HG03139 (cell line): ENCODE measurements around the gene DHFR.

Source experiments
- ATAC-seq: cut with Tn5 transposase; IDR thresholded peaks from one replicate; pipeline ENCODE4 v1.9.1; 2021; ENCODE audit not compliant: unreplicated experiment

Gene DHFR

DNA sequence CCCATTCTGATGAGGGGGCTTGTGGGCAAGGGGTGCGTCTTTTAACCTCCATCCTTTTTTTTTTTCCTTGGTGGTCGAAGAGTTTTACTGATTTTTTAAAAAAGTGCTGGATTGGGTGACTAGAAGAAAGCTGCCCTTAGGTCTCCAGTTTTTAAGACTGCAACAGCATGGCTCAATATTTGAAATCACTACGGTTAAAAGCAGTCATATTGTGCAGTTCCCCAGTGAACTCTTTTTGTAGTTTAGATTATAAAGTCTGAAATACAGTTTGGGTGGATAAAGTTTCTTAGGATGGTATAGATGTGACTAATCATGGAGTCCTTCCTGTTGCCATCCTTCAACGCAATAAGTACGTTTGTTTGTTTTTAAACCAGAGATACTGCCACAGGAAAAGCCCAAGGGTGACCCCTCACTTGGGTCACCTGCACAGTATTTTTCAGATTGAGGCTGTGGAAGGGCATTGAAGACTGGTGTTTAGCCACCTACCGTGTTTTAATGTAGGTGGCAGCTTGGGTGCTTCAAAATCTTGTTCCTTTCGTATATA, 520 bp upstream of the DHFR start:
- ATAC-seq: no peak

DNA sequence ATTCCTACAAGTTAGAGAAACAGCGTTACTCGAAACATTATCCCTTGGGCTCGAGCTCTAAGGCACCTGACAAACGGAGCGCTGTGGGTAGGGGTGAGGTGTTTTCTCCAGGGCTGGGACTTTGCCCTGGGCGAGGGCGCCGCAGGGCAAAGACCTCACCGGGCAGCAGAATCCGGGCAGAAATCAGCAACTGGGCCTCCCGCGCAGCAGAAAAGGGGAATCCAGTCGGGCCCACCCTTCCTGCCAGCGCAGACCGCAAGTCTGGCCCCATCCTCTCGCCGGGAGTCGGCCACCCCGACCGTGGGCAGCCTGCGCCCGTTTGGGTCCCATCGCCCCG, 761 bp downstream of the DHFR start:
- ATAC-seq: no peak

DNA sequence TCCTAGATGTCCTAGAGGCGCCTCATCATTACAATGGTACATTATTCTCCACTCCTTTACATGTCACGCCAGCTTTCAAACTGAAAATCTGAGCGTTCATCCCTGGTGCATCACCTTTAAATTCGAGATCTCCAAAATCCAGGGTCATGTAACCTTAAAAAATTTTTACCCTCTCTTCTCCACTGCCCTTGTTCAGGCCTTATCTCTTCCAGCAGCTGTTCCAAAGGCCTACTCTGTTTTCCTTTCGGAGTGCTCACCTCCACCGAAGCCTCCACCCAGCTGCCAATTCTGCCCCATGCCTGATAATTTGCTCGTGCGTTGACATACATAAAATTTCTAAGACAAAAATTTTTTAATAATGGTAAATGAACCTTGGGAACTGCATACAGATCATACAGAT, 1.3 kb downstream of the DHFR start:
- no peak for ATAC-seq

DNA sequence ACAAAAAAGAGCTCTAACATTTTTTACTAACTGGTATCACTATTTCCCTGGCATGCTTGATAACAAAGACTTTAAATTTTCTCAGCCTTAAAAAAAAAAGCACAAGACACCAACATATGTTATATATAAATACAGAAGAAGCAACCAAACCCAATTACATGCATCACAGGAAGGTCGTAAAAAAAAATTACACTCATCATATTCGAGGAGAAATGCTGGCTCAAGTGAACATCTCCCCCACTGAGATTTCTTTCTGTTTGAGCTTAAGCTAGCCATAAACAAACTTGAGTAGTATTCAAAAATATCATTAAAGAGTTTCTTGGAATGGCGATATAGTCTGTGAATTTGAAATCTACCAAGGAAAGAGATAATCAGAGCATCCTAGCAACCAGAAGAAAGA, 7.9 kb downstream of the DHFR start:
- ATAC-seq: no peak

DNA sequence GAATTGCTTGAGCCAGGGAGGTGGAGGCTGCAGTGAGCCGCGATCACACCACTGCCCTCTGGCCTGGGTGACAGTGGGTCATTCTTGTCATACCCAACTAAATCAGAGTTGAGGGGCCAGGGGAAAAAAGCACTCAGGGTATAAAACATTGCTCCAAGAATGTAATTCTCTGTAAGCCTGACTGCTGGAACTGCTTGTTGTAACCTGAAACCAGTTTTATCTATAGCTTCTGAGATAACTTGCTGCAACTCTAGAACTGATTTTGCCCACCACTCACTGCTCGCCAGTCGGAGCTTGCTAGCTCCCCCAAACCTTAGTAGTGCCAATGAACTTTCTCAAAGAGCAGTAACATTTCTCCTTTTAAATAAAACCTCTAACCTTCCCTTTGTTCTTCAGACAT, 9.9 kb downstream of the DHFR start:
- ATAC-seq: no peak

DNA sequence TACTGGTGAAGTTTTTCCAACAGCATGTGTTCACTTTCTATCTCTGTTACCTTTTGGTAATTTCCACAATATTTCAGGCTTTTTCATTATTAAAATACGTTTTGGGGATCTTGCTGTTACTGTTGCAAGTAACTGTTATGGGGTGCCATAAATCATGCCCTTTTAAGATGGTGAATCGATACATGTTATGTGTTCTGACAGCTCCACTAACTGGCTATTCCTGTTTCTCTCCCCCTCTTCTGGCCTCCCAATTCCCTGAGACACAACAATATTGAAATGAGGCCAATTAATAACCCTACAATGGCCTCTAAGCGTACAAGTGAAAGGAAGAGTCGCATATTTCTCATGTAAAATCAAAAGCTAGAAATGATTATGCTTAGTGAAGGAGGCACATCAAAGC, 13.4 kb downstream of the DHFR start:
- no peak for ATAC-seq

DNA sequence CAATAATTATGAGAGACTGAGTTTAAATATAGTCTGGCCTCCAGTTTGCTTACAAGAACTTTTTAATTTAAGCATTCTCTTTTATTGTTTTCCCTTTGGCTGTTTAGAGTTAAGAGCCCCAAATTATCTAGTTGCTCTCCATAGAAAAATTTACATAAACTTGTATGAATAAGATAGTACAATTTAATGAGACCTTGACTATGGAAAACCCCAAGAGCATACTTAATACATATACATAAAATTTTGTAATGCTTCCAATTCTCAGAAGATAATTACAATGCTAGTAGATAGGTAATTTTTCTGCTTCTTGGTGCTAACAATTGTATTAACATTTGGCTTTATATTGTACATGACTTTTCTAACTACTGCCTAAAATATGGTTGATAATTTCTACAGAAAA, 20.6 kb downstream of the DHFR start:
- no peak for ATAC-seq

DNA sequence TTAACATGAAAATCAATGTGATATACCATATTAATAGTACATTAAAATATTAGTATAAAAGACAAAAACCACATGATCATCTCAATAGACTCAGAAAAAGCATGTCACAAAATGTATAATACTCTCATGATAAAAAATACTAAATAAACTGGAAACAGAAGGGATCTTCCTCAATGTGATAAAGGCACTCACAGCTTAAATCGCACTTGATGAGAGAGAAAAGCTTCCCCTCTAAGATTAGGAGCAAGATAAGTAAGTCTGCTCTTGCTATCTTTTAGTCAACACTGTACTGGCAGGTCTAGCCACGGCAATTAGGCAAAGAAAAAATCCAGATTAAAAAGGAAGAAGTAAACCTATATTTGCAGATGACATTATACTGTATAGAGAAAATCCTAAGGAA, 22.1 kb downstream of the DHFR start:
- ATAC-seq: no peak

DNA sequence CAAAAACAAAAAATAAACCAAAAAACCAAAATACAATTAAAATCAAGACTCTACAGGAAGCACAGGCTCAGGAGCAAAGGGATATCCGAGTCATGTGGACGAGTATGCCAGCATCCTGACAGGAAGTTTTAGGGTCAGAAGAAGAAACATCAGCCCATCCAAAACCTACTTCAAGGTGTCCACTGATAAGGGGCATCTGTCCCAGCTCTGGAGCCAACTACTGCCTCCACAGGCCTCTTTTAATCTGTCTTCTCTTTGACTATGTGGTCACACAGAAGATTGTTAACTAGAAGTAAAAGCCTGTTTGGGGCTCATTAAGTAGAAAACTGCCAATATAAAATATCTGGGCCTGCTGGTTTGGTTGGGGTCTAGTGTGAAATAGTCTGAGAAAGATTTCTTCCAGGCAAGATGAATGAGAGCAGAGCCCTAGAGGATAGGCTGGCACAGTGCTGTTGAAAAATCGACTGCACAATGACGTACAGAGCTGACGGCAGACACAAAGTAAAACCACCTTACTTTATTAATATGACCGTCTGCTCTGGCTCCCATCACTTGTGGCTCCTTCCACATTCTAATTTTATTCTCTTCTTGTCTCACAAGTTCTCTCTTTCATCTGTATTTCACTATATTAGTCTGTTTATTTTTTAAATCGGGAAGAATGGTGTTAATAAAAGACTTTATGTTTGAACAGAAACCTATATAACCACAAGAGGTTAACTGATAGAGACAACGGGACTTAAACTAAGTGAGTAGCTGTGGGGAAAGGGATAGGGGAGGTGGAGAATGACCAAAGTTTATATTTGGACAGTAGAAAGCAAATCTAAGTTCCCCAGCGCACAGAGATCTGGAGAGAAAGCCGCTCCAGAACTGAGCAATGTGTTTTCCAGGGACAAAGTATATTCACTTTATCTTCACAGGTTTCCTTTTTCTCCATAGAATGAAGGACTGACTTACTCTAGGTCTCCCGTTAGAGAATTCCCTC, 23.2 kb downstream of the DHFR start:
- no peak for ATAC-seq

DNA sequence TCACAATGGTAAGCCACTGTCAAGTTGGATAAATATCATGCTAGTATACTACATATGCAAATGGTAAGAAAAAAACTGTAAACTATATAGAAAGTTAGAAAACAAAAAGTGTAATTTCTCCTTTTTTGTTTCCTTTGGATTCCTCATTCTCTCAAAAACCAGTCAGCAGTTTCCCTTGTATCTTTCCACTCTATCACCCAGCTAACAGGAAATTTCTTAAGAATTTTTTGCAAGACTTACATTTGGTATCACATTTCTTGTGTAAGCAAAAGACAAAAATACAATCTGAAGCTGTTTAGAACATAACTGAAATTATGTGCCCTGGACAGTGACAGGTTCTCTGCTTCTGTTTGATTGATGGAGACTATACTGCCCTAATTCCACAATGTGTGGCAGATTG, 25.5 kb downstream of the DHFR start:
- no peak for ATAC-seq

DNA sequence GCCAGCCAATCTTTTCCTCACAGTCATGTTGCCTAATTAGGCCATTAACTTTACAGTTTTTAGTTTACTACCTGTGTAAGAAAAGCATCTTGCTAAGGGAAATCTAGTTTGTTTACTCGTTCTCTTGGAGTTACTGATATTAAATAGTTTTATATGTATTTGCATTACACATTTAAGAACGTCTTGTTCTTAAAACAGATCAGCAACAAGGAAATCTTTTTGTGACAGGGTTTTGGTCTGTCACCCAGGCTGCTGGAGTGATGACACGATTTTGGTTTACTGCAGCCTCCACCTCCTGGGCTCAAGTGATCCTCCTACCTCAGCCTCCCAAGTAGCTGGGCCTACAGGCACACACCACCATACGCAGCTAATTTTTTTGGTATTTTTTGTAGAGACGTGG, 29.6 kb downstream of the DHFR start:
- ATAC-seq: no peak

DNA sequence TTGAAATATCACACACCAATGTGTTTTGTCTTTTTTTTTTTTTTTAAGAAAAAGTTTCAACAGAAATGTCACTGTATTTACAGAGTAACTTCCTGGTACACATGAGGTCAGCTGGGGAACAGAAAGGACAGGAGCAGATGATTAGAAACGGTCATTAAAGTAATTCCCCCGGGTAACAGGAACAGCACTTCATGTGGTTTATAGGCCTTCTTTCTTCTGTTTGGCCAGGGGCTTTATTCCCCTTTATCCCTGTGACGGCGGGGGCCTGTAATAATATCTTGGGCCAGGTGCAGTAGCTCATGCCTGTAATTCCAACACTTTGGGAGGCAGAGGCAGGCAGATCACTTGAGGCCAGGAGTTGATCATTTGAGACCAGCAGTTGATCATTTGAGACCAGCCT, 30.8 kb downstream of the DHFR start:
- ATAC-seq: no peak

DNA sequence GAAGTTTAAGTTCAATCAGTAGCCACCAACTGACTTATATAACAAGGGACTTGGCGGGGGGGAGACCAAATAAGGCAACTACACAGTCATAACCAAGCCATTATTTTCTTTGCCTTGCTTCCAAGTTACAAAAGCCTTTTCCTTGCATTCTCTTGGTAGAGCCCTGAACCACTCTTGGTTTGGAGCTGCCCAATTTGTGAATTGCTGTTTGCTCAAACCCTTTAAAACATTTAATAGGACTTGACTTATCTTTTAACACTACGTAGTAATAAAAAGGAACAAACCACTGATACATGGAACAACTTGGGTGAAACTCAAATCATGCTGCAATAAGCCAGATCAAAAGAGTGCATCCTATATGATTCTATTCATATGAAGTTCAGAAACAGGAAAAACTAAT, 32.0 kb downstream of the DHFR start:
- ATAC-seq: no peak

DNA sequence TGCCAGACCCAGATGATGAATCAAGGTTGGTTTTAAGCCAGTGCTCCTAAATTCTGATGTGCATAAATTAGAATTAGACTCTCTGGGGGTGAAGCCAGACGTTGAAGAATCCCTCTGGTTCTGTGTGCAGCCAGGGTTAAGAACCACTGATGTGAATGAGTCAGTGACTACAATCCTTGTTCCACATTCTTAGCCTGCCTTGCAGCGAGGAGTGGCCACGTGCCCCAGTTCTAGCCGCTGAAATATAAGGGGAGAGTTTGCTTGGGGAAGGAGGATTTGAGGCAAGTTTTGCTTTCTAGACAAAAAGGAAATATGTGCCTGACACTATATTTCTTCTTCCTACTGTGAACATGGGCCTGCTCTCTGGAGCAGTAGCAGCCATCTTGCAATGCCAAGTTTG, 34.6 kb downstream of the DHFR start:
- ATAC-seq: no peak

DNA sequence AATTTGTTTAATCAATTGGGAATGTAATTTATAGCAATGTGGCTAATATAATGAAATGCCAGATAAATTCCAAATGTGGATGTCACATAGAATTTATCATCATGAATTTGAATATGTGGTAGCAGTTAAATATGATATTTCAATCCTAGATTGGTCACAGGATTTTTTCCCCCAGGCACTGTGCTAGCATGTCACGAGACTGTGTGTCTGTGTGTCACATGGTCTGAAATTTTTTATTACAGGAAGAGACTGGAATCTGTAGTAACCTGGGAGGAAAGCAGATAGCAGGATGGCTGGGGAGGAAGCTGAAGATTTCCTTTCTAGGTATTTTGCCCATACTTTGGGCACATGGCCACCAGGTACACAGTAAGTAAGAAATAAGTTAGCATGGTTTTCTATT, 35.7 kb downstream of the DHFR start:
- ATAC-seq: no peak

DNA sequence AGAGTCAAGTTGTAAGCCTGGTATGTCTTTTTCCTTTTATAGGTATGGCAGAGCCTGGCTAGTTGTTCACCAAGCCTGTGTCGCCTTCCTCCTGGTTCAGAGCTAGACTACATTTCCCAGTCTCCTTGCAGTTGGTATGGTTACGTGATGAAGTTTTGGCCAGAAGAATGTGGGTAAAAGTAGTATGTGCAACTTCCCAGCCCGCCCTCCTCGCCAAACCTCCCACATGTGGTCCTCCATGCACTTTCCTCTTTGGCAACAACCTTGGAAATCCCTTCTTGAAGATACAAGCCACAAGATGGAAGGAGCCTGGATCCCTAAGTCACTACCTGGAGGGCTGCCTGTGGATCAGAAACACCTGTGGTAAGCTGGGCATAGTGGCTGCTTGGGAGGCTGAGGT, 36.3 kb downstream of the DHFR start:
- ATAC-seq: no peak

DNA sequence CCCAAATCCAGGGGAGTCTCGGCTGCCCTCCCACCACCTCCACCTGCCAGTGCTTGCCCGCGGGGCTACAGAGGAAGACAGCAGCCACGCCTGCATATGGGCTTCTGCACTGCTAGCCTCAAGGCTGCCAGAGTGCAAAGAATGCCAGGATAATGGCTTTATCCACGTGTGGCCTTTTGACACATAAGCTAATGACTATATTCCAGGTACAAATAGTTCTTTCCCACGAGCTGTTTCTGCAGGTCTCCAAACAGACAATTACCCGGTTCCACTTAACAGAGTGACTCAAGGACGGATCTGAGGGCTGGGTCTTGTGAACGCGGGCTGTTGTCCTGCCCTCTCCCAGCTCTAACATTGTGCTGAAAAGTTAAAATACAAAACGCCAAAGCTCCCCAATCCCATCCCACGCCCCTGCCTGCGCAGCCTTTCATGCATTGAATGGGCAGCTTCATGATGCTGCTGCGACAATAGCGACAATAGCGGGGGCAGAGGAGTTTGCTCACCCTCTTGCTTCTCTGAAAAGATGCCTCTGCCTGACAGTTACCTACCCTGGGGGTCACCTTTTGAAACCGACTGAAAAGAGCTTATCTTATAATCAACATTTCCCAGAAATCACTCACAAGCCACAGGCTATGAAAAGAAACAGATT, 39.4 kb downstream of the DHFR start:
- no peak for ATAC-seq

DNA sequence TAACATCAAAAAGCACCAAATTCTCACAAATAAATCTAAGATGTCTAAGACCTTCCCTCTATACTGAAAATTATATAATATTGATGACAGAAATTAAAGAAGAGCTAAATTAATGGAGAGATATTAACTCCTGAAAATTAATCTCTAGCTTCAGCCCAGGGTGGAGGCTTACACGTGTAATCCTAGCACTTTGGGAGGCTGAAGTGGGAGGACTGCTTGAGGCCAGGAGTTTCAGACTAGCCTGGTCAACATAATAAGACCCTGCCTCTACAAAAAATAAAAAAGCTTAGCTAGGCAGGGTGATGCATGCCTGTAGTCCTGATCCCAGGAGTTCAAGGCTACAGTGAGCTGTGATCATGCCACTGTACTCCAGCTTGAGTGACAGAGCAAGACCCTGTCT, 45.1 kb downstream of the DHFR start:
- no peak for ATAC-seq

DNA sequence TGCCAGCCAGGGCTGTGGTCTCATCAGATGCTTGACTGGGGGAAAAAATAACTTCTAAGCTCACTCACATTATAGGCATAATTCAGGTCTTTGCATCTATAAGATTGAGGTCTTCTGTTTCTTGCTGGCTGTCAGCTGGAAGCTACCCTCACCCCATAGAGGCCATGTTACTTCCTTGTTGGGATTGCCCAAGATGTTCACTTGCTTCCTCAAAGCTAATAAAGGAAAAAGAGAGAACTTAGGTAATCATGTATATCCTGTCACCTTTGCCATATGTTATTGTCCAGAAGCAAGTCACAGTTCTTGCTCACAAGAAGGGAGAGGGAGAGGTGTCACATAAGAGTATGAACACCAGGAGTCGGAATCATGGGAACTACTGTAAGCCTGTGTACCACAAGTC, 46.1 kb downstream of the DHFR start:
- no peak for ATAC-seq

DNA sequence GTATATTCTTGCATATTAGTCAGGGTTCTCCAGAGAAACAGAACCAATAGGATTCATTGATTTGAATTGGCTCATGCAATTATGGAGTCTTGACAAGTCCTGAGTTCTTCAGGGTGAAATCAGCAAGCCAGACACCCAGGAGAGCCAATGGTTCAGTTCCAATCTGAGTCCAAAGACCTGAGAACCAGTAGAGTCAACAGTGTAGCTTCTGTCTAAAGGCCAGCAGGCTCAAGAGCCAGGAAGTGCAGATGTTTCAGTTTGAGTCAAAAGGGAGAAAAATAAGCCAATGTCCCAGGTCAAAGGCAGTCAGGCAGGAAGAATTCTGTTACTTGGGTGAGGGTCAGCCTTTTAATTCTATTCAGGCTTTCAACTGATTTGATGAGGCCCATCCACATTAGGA, 47.0 kb downstream of the DHFR start:
- ATAC-seq: peak; percentile 95

DNA sequence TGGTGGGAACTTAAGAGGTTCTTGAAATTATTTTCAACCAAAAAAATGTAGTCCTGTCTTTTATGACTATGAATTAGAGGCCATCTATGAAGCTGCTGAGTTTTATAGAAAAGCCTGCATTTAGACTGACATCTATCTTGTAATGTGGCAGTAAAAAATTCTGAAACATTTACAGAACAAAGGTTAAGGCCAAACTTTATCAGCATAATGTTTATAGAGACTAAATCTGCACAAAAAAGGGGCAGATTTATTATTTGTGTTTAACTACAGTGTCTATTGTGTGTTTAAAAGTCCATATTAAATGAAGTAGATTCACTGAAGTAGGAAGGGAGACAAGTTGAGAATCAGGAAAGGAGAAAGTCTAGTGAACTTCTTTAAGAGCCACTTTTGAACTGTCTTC, 47.4 kb downstream of the DHFR start:
- ATAC-seq: no peak

DNA sequence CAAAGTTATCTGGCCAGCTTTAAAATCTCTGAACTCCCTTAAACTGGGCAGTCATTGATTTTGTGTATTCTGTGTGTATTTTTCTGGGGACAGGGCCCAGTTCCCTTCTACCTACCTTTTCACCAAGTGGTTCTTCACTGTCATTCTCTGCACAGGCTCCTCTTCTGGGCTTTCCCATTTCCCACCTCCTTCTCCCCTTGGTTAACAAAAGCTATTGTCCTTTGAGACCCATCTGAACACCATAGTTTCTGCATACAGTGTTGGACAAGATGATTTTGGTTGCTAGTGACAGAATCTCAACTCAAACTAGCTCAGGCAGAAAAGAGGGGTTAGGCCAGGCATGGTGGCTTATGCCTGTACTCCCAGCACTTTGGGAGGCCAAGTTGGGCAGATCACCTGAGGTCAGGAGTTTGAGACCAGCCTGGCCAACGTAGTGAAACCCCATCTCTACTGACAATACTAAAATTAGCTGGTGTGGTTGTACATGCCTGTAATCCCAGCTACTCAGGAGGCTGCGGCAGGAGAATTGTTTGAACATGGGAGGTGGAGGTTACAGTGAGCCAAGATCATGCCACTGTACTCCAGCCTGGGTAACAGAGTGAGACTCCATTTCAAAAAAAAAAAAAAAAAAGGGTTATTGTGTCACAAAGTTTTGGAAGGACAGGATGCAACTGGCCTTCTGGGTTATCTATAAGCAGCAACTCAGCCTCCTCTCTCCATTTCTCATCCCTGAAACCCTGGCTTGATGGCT, 53.7 kb downstream of the DHFR start:
- ATAC-seq: no peak
